ENCODE results near the gene PCNX4. TPM values are rescaled to one million over a fixed set of nuclear protein-coding genes. Genes with fewer than 3 reads are reported as not detected.
A peak's percentile ranks its signal among the peaks of the same experiment; 100 is the strongest.

Gene PCNX4
- total RNA-seq, 1 donor from 2014 or later, result 63.8 TPM

GRCh38 chr14:60178820-60179219, 87.1 kb downstream of the PCNX4 start:
- no peak for TF ChIP-seq CTCF (conservative IDR thresholded peaks at IDR 0.05; ENCODE audit: low read depth, low read length)
- no peak for DNase-seq (ENCODE audit: low read depth)
- H3K4me3 ChIP-seq (ENCODE audit: low read depth, low read length), result no peak overlapping the region

GRCh38 chr14:60179431-60179869, 87.7 kb downstream of the PCNX4 start:
- no peak for DNase-seq (ENCODE audit: low read depth)
- H3K4me3 ChIP-seq (ENCODE audit: low read depth, low read length), result no peak overlapping the region

GRCh38 chr14:60183138-60183537, 91.4 kb downstream of the PCNX4 start:
- no peak for TF ChIP-seq CTCF (conservative IDR thresholded peaks at IDR 0.05; ENCODE audit: low read depth, low read length)
- H3K4me3 ChIP-seq (ENCODE audit: low read depth, low read length), result no peak overlapping the region
- no peak for DNase-seq (ENCODE audit: low read depth)

More at GRCh38 chr14:60179431-60179869, 87.7 kb downstream of the PCNX4 start:
- no peak for TF ChIP-seq CTCF (conservative IDR thresholded peaks at IDR 0.05; ENCODE audit: low read depth, low read length)

GRCh38 chr14:60183741-60184140, 92.0 kb downstream of the PCNX4 start:
- DNase-seq (ENCODE audit: low read depth), result no peak
- peak overlapping the region; percentile 41 for H3K4me3 ChIP-seq (ENCODE audit: low read depth, low read length)
- no peak for TF ChIP-seq CTCF (conservative IDR thresholded peaks at IDR 0.05; ENCODE audit: low read depth, low read length)

GRCh38 chr14:60184146-60184904, 92.6 kb downstream of the PCNX4 start:
- peak overlapping the region; percentile 41 for H3K4me3 ChIP-seq (ENCODE audit: low read depth, low read length)
- TF ChIP-seq CTCF (conservative IDR thresholded peaks at IDR 0.05; ENCODE audit: low read depth, low read length), result peak; percentile 68
- DNase-seq (ENCODE audit: low read depth), result no peak

- TF ChIP-seq CTCF (conservative IDR thresholded peaks at IDR 0.05; ENCODE audit: low read depth, low read length), result no peak
- no peak overlapping the region for H3K4me3 ChIP-seq (ENCODE audit: low read depth, low read length)
- no peak for DNase-seq (ENCODE audit: low read depth)
Measured at GRCh38 chr14:60184905-60185555, 93.3 kb downstream of the PCNX4 start.
